ENCODE data around the gene PLEKHN1. TPM values are rescaled to one million over a fixed set of nuclear protein-coding genes. Genes with fewer than 3 reads are reported as not detected.
"Not testable (repeated sequence)": the region's sequence is repeated elsewhere in the genome, so short reads cannot be mapped to it uniquely, and the experiment has no call there.

The PLEKHN1 gene
- total and polyA plus RNA-seq, 2 of the 4 experiments (the other 2 are of a cell fraction), result 0.54 to 2.1 TPM

DNA sequence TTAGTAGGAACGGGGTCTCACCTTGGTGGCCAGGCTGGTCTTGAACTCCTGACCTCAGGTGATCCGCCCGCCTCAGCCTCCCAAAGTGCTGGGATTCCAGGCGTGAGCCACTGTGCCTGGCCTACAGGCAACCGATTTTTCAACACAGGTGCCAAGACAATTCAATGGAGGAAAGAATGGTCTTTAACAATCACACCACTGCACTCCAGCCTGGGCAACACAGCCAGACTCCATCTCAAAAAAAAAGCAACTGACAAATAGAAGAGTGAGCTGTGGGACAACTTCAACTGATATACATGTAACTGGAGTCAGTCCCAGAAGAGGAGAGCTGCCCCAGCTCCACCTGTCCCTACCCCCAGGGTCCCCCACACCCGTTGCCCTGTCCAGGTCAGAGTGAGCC is 28.3 kb downstream of the PLEKHN1 start:
- H4K5ac ChIP-seq (ENCODE audit: low read depth, low read length); H3K4me1 ChIP-seq (ENCODE audit: control insufficient read depth, insufficient read depth, low read length); H3K36me3 ChIP-seq (ENCODE audit: control insufficient read depth, insufficient read depth, low read length); H3K4me3 ChIP-seq (ENCODE audit: insufficient read depth, low read depth, low read length); H3K9me1 ChIP-seq (ENCODE audit: insufficient read depth, low read length); CTCF ChIA-PET; H3K4ac ChIP-seq (ENCODE audit: low read depth, low read length); H2AK9ac ChIP-seq (replicated peaks; ENCODE audit: low read depth, low read length, poor library complexity); H3K9ac ChIP-seq (ENCODE audit: low read depth, low read length); H2BK20ac ChIP-seq (ENCODE audit: low read depth, low read length); H3K18ac ChIP-seq (ENCODE audit: low read depth, low read length); H3K27me3 ChIP-seq (ENCODE audit: control insufficient read depth, insufficient read depth, low read length); H2AFZ ChIP-seq (replicated peaks; ENCODE audit: low read length, poor library complexity); H4K8ac ChIP-seq (ENCODE audit: low read depth in 2 of 2, low read length in 2 of 2); POLR2A ChIA-PET (ENCODE audit: unreplicated experiment); DNase-seq; H4K91ac ChIP-seq (ENCODE audit: insufficient read depth, low read depth, low read length); dilution Hi-C loops (cut with HindIII; ENCODE audit: low sequenced_read_pairs, unreplicated experiment); H3K27ac ChIP-seq (ENCODE audit: insufficient read depth, low read length); H3K23ac ChIP-seq (ENCODE audit: low read depth, low read length); H2AK5ac ChIP-seq (ENCODE audit: low read depth, low read length); H3K56ac ChIP-seq (ENCODE audit: extremely low read depth, insufficient read depth, low read length); H2BK5ac ChIP-seq (ENCODE audit: low read depth, low read length, poor library complexity, severe bottlenecking); ATAC-seq (ENCODE audit: low read depth); H3K14ac ChIP-seq (replicated peaks; ENCODE audit: low read depth, low read length); H3K4me2 ChIP-seq (ENCODE audit: low read depth, low read length); H4K20me1 ChIP-seq (ENCODE audit: insufficient read depth, low read length); BruUV-seq (replicated peaks); H2BK120ac ChIP-seq (ENCODE audit: low read depth, low read length); H2BK15ac ChIP-seq (ENCODE audit: low read depth, low read length); in situ Hi-C loops (cut with MboI; ENCODE audit: low sequenced_read_pairs); intact Hi-C loops (cut with micrococcal nuclease): not testable (repeated sequence)
- WGBS, 2 experiments (ENCODE audit: extremely low coverage in 2 of 2, insufficient read length in 1 of 2), result 83% methylated on average over 1 of the region's 6 CpGs; no CpG with 5 or more reads in 1 of the 2 experiments
- peaks cover 0 to 15% of the 10 kb centered on the region in 2 experiments; a peak in 3 of 4 replicates for H3K79me1 ChIP-seq (ENCODE audit: low read depth in 1 of 2, low read length in 2 of 2)
- peaks cover 10% of the 10 kb centered on the region for H3K9me3 ChIP-seq (ENCODE audit: control insufficient read depth, insufficient read depth, low read length)
- peak; percentile 55; the same call in 1 of the 2 replicates for TF ChIP-seq POLR2A (IDR thresholded peaks at IDR 0.05; ENCODE audit: low read depth, low read length)
